ENCODE results near the gene ERAL1. TPM values are rescaled to one million over a fixed set of nuclear protein-coding genes. Genes with fewer than 3 reads are reported as not detected.

Gene ERAL1
- total and polyA plus RNA-seq, 2 of the 13 experiments (the other 11 are each of a cell fraction or from before 2014, with no cell fraction given), result 46.9 to 72.2 TPM

GRCh38 chr17:28902819-28903545 is 48.2 kb downstream of the ERAL1 start, which contains the start of gene DHRS13 (continued):
- TF ChIP-seq ZBTB39 (CRISPR knock-in tag; IDR thresholded peaks at IDR 0.05) (no peak), ASH2L (IDR thresholded peaks at IDR 0.05; ENCODE audit: insufficient read length, low read depth, low read length) (peak; percentile 79), ZNF782 (CRISPR knock-in tag; IDR thresholded peaks at IDR 0.05; ENCODE audit: borderline replicate concordance) (0 out of 2 replicates have a peak, but pooled peaks have one; percentile 21), ZNF749 (CRISPR knock-in tag; IDR thresholded peaks at IDR 0.05; ENCODE audit: borderline replicate concordance) (no peak), ZSCAN29 (CRISPR knock-in tag; conservative IDR thresholded peaks at IDR 0.05) (0 out of 2 replicates have a peak, but pooled peaks have one; percentile 65), IKZF5 (CRISPR knock-in tag; IDR thresholded peaks at IDR 0.05) (peak; percentile 86), ZNF777 (CRISPR knock-in tag; IDR thresholded peaks at IDR 0.05) (no peak), ZNF879 (CRISPR knock-in tag; IDR thresholded peaks at IDR 0.05) (no peak; the same call in 1 of the 2 replicates), TFE3 (CRISPR knock-in tag; IDR thresholded peaks at IDR 0.05) (peak; percentile 58; the same call in 1 of the 2 replicates), E2F5 (CRISPR knock-in tag; conservative IDR thresholded peaks at IDR 0.05) (no peak; the same call in 1 of the 2 replicates), DBP (CRISPR knock-in tag; IDR thresholded peaks at IDR 0.05; ENCODE audit: not compliant biosample characterization) (no peak), RFXAP (CRISPR knock-in tag; IDR thresholded peaks at IDR 0.05; ENCODE audit: borderline replicate concordance) (0 out of 2 replicates have a peak, but pooled peaks have one; percentile 20), KLF13 (CRISPR knock-in tag; IDR thresholded peaks at IDR 0.05) (no peak), MLX (CRISPR knock-in tag; IDR thresholded peaks at IDR 0.05) (no peak; the same call in 1 of the 2 replicates), MBNL3 (CRISPR knock-in tag; conservative IDR thresholded peaks at IDR 0.05) (no peak), NRL (CRISPR knock-in tag; IDR thresholded peaks at IDR 0.05; ENCODE audit: borderline replicate concordance) (no peak), ZNF629 (CRISPR knock-in tag; conservative IDR thresholded peaks at IDR 0.05) (0 out of 2 replicates have a peak, but pooled peaks have one; percentile 26), ESRRA (CRISPR knock-in tag; IDR thresholded peaks at IDR 0.05; ENCODE audit: low read depth) (0 out of 2 replicates have a peak, but pooled peaks have one; percentile 45), SOX6 (IDR thresholded peaks at IDR 0.05) (no peak), SOX6 (CRISPR knock-in tag; IDR thresholded peaks at IDR 0.05) (peak; percentile 65; the same call in 1 of the 2 replicates)

Measured in HepG2 (cell line).